Measurements from ENCODE around the gene DIP2A.

DIP2A gene

DNA sequence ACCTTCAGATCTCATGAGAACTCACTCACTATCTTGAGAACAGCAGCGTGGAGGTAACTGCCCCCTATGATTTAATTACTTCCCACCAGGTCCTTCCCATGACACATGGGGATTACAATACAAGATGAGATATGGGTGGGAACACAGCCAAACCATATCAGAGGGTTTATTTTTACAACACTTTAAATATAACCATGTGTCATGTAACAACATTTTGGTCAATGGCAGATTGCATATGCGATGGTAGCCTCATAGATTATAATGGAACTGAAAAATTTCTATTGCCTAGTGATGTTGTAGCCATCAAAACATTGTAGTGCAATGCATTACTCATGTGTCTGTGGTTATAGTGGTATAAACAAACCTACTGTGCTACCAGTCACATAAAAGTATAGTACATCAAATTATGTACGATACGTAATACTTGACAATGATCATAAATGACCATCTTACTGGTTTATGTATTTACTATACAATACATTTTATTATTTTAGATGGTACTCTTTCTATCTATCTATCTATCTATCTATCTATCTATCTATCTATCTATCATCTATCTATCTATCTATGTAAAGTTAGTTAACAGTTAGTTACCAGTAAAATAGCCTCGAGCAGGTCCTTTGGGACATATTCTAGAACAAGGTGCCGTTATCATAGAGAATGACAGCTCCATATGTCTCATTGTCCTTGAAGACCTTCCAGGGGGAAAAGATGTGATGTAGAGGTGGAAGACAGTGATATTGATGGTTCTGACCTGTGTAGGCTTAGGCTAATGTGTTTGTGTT lies 158.8 kb downstream of the DIP2A start:
- H3K4me3 ChIP-seq (ENCODE audit: control insufficient read depth, low read depth, low read length) = no peak overlapping the region
- no peak for DNase-seq (ENCODE audit: low read depth)
- TF ChIP-seq, protein P1, sequence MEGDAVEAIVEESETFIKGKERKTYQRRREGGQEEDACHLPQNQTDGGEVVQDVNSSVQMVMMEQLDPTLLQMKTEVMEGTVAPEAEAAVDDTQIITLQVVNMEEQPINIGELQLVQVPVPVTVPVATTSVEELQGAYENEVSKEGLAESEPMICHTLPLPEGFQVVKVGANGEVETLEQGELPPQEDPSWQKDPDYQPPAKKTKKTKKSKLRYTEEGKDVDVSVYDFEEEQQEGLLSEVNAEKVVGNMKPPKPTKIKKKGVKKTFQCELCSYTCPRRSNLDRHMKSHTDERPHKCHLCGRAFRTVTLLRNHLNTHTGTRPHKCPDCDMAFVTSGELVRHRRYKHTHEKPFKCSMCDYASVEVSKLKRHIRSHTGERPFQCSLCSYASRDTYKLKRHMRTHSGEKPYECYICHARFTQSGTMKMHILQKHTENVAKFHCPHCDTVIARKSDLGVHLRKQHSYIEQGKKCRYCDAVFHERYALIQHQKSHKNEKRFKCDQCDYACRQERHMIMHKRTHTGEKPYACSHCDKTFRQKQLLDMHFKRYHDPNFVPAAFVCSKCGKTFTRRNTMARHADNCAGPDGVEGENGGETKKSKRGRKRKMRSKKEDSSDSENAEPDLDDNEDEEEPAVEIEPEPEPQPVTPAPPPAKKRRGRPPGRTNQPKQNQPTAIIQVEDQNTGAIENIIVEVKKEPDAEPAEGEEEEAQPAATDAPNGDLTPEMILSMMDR (IDR thresholded peaks at IDR 0.05; ENCODE audit: control insufficient read depth, insufficient read depth, low read depth, low read length, missing control alignments) = no peak

DNA sequence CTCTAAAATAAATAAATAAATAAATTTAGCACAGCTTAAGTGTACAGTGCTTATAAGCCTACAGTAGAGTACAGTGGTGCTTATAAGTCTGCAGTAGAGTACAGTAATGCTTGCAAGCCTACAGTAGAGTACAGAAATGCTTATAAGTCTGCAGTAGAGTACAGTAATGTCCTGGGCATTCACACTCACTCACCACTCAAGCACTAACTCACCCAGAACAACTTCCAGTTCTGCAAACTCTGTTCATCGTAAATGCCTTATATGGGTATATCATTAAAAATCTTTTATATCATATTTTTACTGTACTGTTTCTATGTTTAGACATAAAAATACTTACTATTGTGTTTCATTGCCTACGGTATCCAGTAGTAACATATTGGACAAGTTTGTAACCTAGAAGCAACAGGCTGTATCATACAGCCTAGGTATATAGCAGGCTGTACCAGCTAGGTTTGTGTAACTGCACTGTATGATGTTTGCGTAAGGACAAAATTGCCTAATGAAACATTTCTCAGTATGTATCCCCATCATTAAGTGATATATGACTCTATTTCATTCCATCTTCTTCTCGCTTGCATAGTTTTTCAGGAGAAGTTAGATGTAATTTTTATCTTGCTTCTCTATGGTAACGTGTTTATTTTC lies 160.2 kb downstream of the DIP2A start:
- no peak overlapping the region for H3K4me3 ChIP-seq (ENCODE audit: control insufficient read depth, low read depth, low read length)
- TF ChIP-seq, protein P1 (IDR thresholded peaks at IDR 0.05; ENCODE audit: control insufficient read depth, insufficient read depth, low read depth, low read length, missing control alignments) = no peak
- DNase-seq (ENCODE audit: low read depth) = peak; percentile 41

All from AG09309 (cell line).